ENCODE data around the gene WNT5A. TPM values are rescaled to one million over a fixed set of nuclear protein-coding genes. Genes with fewer than 3 reads are reported as not detected.

The WNT5A gene
- polyA plus RNA-seq, 1 experiment, result 203 TPM

- Histone ChIP-seq H3K4me3 (ENCODE audit: low read depth, low read length) (no peak overlapping the region), H3K27me3 (ENCODE audit: control insufficient read depth, insufficient read depth, low read length) (peaks cover 4% of the 10 kb centered on the region), H3K27ac (ENCODE audit: low read depth, low read length) (no peak overlapping the region), H3K9me3 (ENCODE audit: control insufficient read depth, insufficient read depth, low read length) (no peaks in the 10 kb centered on the region)
- DNase-seq (ENCODE audit: low read depth, low spot score), result no peak
- no peak for TF ChIP-seq CTCF (IDR thresholded peaks at IDR 0.05; ENCODE audit: low read depth, low read length)
- POLR2A ChIA-PET, result no interaction called here
- CTCF ChIA-PET, result no interaction called here
Observed at GRCh38 chr3:55521738-55522421, 34.8 kb upstream of the WNT5A start.

- Histone ChIP-seq H3K9me3 (ENCODE audit: control insufficient read depth, insufficient read depth, low read length) (no peaks in the 10 kb centered on the region), H3K27me3 (ENCODE audit: control insufficient read depth, insufficient read depth, low read length) (peaks cover 4% of the 10 kb centered on the region), H3K27ac (ENCODE audit: low read depth, low read length) (no peak overlapping the region), H3K4me3 (ENCODE audit: low read depth, low read length) (no peak overlapping the region)
- ChIA-PET POLR2A (no interaction called here), CTCF (no interaction called here)
- no peak for TF ChIP-seq CTCF (IDR thresholded peaks at IDR 0.05; ENCODE audit: low read depth, low read length)
- DNase-seq (ENCODE audit: low read depth, low spot score), result no peak
Observed at GRCh38 chr3:55521064-55521737, 34.1 kb upstream of the WNT5A start.

DNA sequence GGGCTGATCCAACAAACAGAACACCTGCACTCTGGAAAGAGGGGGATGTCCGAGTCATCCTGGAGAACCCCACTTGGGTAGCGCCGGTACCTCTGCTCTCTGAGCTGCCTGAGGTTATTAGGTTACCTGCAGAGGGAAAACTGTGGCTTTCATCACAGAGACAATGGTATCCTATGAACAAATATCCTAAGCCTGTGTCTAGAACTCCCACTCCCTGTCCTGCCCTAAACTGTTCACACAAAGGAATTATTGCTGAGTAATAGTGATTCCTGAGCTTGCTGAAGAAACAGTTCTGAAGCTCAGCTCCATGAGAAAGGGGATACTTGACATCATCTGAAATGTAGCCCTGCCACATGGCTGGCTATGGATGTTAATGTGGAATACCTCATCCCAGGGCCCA lies 31.9 kb upstream of the WNT5A start:
- Histone ChIP-seq H3K27ac (ENCODE audit: low read depth, low read length) (peak overlapping the region; percentile 34), H3K27me3 (ENCODE audit: control insufficient read depth, insufficient read depth, low read length) (peaks cover 4% of the 10 kb centered on the region), H3K4me3 (ENCODE audit: low read depth, low read length) (no peak overlapping the region), H3K9me3 (ENCODE audit: control insufficient read depth, insufficient read depth, low read length) (no peaks in the 10 kb centered on the region)
- TF ChIP-seq CTCF (IDR thresholded peaks at IDR 0.05; ENCODE audit: low read depth, low read length), result no peak
- ChIA-PET POLR2A (no interaction called here), CTCF (no interaction called here)
- no peak for DNase-seq (ENCODE audit: low read depth, low spot score)

- CTCF ChIA-PET, result no interaction called here
- H3K9me3 ChIP-seq (ENCODE audit: control insufficient read depth, insufficient read depth, low read length), result no peaks in the 10 kb centered on the region
- H3K27me3 ChIP-seq (ENCODE audit: control insufficient read depth, insufficient read depth, low read length), result peaks cover 4% of the 10 kb centered on the region
- POLR2A ChIA-PET, result no interaction called here
- TF ChIP-seq CTCF (IDR thresholded peaks at IDR 0.05; ENCODE audit: low read depth, low read length), result no peak
- DNase-seq (ENCODE audit: low read depth, low spot score), result no peak
- H3K27ac ChIP-seq (ENCODE audit: low read depth, low read length), result no peak overlapping the region
- no peak overlapping the region for H3K4me3 ChIP-seq (ENCODE audit: low read depth, low read length)
Observed at GRCh38 chr3:55518451-55518850, 31.3 kb upstream of the WNT5A start.

DNA sequence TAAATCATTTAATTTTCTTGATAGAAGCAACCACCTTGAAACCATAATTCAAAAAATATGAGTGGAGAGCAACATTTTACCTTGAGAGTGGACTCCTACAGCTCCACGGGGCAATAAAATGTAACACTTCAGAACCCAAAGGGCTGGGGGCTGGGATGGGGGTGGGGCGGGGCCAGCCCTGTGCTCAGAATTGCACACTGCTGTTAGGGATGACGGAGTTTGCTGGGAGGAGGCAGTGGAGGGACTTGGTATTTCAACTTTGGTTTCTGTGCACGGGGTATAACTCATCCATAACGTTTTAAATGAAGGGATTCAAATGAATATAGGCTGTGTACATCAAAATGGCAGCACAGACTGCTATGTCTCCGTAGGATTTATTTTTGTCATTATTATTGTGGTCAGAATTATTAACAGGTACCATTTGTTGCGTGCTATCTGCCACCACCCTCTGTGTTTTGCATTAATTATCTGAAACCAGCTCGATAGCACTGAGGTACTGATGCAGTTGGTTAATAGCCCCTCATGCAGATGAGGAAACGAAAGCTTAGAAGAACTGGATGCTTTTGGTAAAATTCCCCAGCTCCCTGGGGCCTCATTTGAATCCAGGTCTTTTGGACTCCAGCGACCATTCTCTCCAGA lies 29.4 kb upstream of the WNT5A start:
- Histone ChIP-seq H3K27me3 (ENCODE audit: control insufficient read depth, insufficient read depth, low read length) (no peaks in the 10 kb centered on the region), H3K4me3 (ENCODE audit: low read depth, low read length) (no peak overlapping the region), H3K27ac (ENCODE audit: low read depth, low read length) (no peak overlapping the region), H3K9me3 (ENCODE audit: control insufficient read depth, insufficient read depth, low read length) (no peaks in the 10 kb centered on the region)
- no peak for TF ChIP-seq CTCF (IDR thresholded peaks at IDR 0.05; ENCODE audit: low read depth, low read length)
- ChIA-PET CTCF (no interaction called here), POLR2A (no interaction called here)
- no peak for DNase-seq (ENCODE audit: low read depth, low spot score)

All from AG04450 (cell line).